ENCODE measurements around the gene PAFAH2. TPM values are rescaled to one million over a fixed set of nuclear protein-coding genes. Genes with fewer than 3 reads are reported as not detected.

PAFAH2 gene
- total and polyA plus RNA-seq, 2 of the 8 experiments (the other 6 are each of a cell fraction or from before 2014, with no cell fraction given): 7.7 to 9.3 TPM

DNA sequence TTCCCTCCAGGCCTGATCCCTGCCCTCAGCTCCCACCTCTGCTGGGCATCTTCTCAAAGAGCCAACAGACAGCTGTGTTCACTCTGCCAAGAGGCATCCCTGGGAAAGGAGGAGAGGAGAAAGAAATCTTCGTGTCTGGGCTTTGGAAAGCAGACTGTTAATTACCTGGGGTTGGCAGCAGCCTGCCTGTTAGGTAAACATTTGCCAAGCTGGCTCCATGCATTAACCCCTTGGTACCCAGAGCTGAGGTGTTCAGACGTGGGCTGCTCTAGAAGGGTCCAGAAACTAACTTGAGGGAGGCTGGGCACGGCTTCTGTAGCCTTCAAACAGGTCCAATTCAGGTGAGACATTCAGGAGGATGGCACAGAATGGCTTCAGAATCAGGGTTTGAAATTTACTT, 15.0 kb upstream of the PAFAH2 start:
- Histone ChIP-seq H3K79me2 (ENCODE audit: control insufficient read depth in 1 of 2, insufficient read depth in 2 of 2, low read length in 2 of 2) (no peaks in the 10 kb centered on the region), H3K4me1 (replicated peaks in 1 of 4; ENCODE audit: control insufficient read depth in 3 of 4, insufficient read depth in 4 of 4, low read length in 3 of 4) (peaks cover 0 to 8% (median 4%) of the 10 kb centered on the region in 4 experiments; a peak in 6 of 7 replicates), H3K27ac (ENCODE audit: low read depth, low read length) (no peak overlapping the region), H3K79me1 (ENCODE audit: low read depth, low read length) (no peaks in the 10 kb centered on the region), H3K9me3 (ENCODE audit: insufficient read depth in 2 of 2, low read depth in 1 of 2, low read length in 1 of 2) (no peaks in the 10 kb centered on the region), H2BK12ac (ENCODE audit: low read depth, low read length) (no peak overlapping the region), H2BK120ac (replicated peaks; ENCODE audit: low read depth, low read length) (no peak overlapping the region), H3K23ac (ENCODE audit: insufficient read length) (no peak overlapping the region), H4K8ac (ENCODE audit: extremely low read depth, insufficient read depth, low read length) (peak overlapping the region; percentile 31; the same call in 1 of the 2 replicates), H4K5ac (ENCODE audit: insufficient read length, low read depth, low read length) (no peak overlapping the region), H3K27me3 (replicated peaks in 1 of 4; ENCODE audit: control insufficient read depth in 3 of 4, extremely low read depth in 1 of 4, insufficient read depth in 3 of 4, low read length in 3 of 4) (no peaks in the 10 kb centered on the region), H2AK5ac (ENCODE audit: low read depth, low read length) (no peak overlapping the region), H3K56ac (replicated peaks; ENCODE audit: insufficient read length, low read depth, low read length) (no peak overlapping the region), H4K91ac (replicated peaks; ENCODE audit: insufficient read length, low read length) (no peak overlapping the region), H3K4me3 (ENCODE audit: extremely low read depth in 1 of 4, insufficient read depth in 2 of 4, low read depth in 3 of 4, low read length in 4 of 4) (no peak overlapping the region), H2BK20ac (ENCODE audit: low read length) (no peak overlapping the region), H3K18ac (ENCODE audit: extremely low read depth, low read length) (no peak overlapping the region), H3K36me3 (ENCODE audit: control insufficient read depth in 2 of 4, insufficient read depth in 4 of 4, low read length in 3 of 4) (no peaks in the 10 kb centered on the region), H2BK5ac (ENCODE audit: low read depth, low read length) (no peak overlapping the region), H3K4me2 (ENCODE audit: insufficient read depth in 1 of 2, low read depth in 2 of 2, low read length in 2 of 2) (no peak overlapping the region), H3K4ac (replicated peaks; ENCODE audit: insufficient read length, low read depth, low read length) (no peak overlapping the region), H2AFZ (ENCODE audit: low read length) (no peak overlapping the region), H2BK15ac (ENCODE audit: low read length) (no peak overlapping the region), H4K20me1 (replicated peaks in 1 of 2; ENCODE audit: control insufficient read depth in 1 of 2, insufficient read depth in 2 of 2, low read length in 2 of 2) (no peaks in the 10 kb centered on the region), H3K23me2 (ENCODE audit: low read depth, low read length) (no peaks in the 10 kb centered on the region), H3K14ac (ENCODE audit: insufficient read length) (no peak overlapping the region), H3K9ac (replicated peaks in 1 of 4; ENCODE audit: extremely low read depth in 1 of 4, low read depth in 3 of 4, low read length in 3 of 4) (no peak overlapping the region)
- DNase-seq (ENCODE audit: low read depth in 1 of 2, low spot score in 2 of 2) (no peak), FAIRE-seq (no peak)
- ChIA-PET CTCF (ENCODE audit: partially characterized antibody) (interaction anchor here (0.5 to 1.9 kb wide), 7 partner anchors 8 to 197 kb away, joined by 3 to 5 read pairs (median 3); partner anchors contain the start of gene EXTL1), POLR2A (ENCODE audit: partially characterized antibody) (interaction anchor here (1.1 to 1.4 kb wide), 2 partner anchors 9 to 99 kb away, joined by 3 to 5 read pairs; partner anchors contain the start of genes EXTL1 and PDIK1L)
- TF ChIP-seq CEBPB (IDR thresholded peaks at IDR 0.05; ENCODE audit: low read depth, low read length) (no peak), SAP30 (IDR thresholded peaks at IDR 0.05; ENCODE audit: insufficient read depth, insufficient replicate concordance, low read length) (no peak), JUN (IDR thresholded peaks at IDR 0.05; ENCODE audit: low read depth, low read length) (no peak), SP4 (IDR thresholded peaks at IDR 0.05; ENCODE audit: low read length) (no peak), TAF7 (optimal IDR thresholded peaks at IDR 0.05; ENCODE audit: borderline replicate concordance, low read depth, low read length) (no peak), SIRT6 (IDR thresholded peaks at IDR 0.05; ENCODE audit: low read length) (no peak), JUND (IDR thresholded peaks at IDR 0.05; ENCODE audit: low read length) (no peak), EP300 (IDR thresholded peaks at IDR 0.05; ENCODE audit: borderline replicate concordance in 1 of 2, low read depth in 2 of 2, low read length in 2 of 2) (no peak), RBBP5 (IDR thresholded peaks at IDR 0.05; ENCODE audit: borderline replicate concordance, low read depth, low read length) (no peak), ASH2L (IDR thresholded peaks at IDR 0.05; ENCODE audit: low read length) (no peak), RAD21 (IDR thresholded peaks at IDR 0.05 in 1 of 2, conservative IDR thresholded peaks at IDR 0.05 in 1 of 2; ENCODE audit: low read depth in 2 of 2, low read length in 2 of 2) (no peak), TAF1 (IDR thresholded peaks at IDR 0.05; ENCODE audit: low read depth, low read length) (no peak), POLR2AphosphoS5 (IDR thresholded peaks at IDR 0.05; ENCODE audit: low read depth, low read length) (no peak)
- 50% methylated on average over 3 of the region's 3 CpGs; no CpG with 5 or more reads in 1 of the 2 experiments for WGBS, 2 experiments (ENCODE audit: extremely low coverage in 1 of 2, insufficient coverage in 1 of 2, insufficient read length in 1 of 2, insufficient replicate concordance in 2 of 2, low coverage in 1 of 2, low lambda C conversion rate in 2 of 2, missing lambda C conversion rate in 1 of 2)

Data from H1 (cell line).